ENCODE results near the gene SV2A.

SV2A gene

DNA sequence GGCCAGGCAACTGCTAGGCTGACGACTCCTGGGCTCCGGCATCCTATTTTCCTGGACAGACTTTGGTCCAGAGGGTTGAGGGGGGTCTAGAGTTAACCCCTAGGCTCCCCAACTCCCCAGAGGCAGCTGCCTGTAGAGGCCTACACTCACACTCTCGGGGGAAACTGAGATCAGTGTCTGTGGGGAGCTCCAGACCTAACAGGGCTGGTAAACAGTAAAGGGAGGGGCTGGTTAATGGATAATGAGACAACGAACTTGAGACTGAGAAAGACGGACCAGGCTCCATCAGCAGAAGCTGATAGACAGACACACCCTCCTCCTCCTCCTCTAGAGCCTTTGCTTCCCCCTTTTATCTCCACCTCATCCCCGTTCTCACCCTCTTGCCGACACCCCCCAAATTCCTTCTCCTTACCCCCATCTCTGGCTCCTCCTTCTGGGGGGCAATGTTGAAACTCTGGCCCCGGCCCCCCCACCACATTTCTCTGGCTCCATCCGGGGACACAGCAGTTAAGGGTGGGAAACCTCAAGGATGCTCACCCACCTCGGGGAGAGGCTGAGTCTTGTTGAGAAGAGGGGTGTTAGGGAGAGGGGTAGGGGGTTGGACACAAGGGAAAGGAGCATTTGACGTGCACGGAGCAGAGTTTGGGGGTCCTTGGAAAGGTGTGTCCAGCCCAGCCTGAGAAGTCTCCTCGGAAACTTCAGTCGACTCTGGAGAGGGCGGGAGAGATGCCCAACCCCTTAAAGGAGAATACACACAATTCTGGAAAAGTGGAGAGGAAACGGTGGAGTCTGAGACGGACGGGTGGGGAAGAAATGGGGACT, 18.7 kb upstream of the SV2A start, which contains the start of gene MTMR11:
Gene MTMR11 (minus strand): TSS at position 710 of the 822 bp plus-strand sequence. CDS start 232 bp downstream, at position 478.
- Histone ChIP-seq H4K12ac (ENCODE audit: low read depth, low read length) (peak within 1 kb of the TSS; percentile 55), H3K79me1 (ENCODE audit: low read length) (peaks cover 31% of the 10 kb centered on the region), H4K91ac (ENCODE audit: low read depth, low read length) (peak within 1 kb of the TSS; percentile 95), H2AFZ (ENCODE audit: insufficient read depth, low read length, poor library complexity) (peak within 1 kb of the TSS; percentile 27), H3K4me1 (ENCODE audit: control insufficient read depth in 1 of 2, insufficient read depth in 2 of 2, low read length in 2 of 2) (peaks cover 11 to 23% of the 10 kb centered on the region in 2 experiments), H3K27ac (ENCODE audit: low read depth, low read length) (peak within 1 kb of the TSS; percentile 98), H3K4me3 (ENCODE audit: low read depth, low read length) (peak within 1 kb of the TSS; percentile 80), H2AK5ac (ENCODE audit: low read length) (peak within 1 kb of the TSS; percentile 83), H3K4me2 (ENCODE audit: low read length) (peak within 1 kb of the TSS; percentile 77), H2BK12ac (ENCODE audit: low read length) (peak within 1 kb of the TSS; percentile 78), H2BK5ac (ENCODE audit: low read depth, low read length, poor library complexity) (peak within 1 kb of the TSS; percentile 94), H3K79me2 (ENCODE audit: control insufficient read depth, insufficient read depth, low read length, poor library complexity) (peaks cover 5% of the 10 kb centered on the region), H2BK120ac (ENCODE audit: insufficient read depth, low read length, poor library complexity) (peak within 1 kb of the TSS; percentile 87), H3K4ac (ENCODE audit: low read depth, low read length) (peak within 1 kb of the TSS; percentile 31), H3K14ac (ENCODE audit: low read length) (peak within 1 kb of the TSS; percentile 50), H3K18ac (ENCODE audit: low read length) (peak within 1 kb of the TSS; percentile 27), H3K36me3 (ENCODE audit: control insufficient read depth in 1 of 2, insufficient read depth in 2 of 2, low read length in 2 of 2) (peaks cover 8 to 21% of the 10 kb centered on the region in 2 experiments), H3K9me3 (ENCODE audit: insufficient read depth, low read depth, low read length) (no peaks in the 10 kb centered on the region), H4K8ac (ENCODE audit: low read depth, low read length) (peak within 1 kb of the TSS; percentile 81), H3K23ac (ENCODE audit: low read length) (no peak within 1 kb of the TSS), H3K9ac (ENCODE audit: low read length) (peak within 1 kb of the TSS; percentile 84), H3K27me3 (ENCODE audit: insufficient read depth, low read length) (no peaks in the 10 kb centered on the region)
- no CpG with 5 or more reads among the region's 18 CpGs for WGBS (ENCODE audit: extremely low coverage, insufficient coverage, insufficient read length)
- peak in 1 of 2 donors; percentile 50 for DNase-seq

- Histone ChIP-seq H3K9ac (ENCODE audit: low read length) (no peak overlapping the region), H3K4me2 (ENCODE audit: low read length) (no peak overlapping the region), H4K12ac (ENCODE audit: low read depth, low read length) (no peak overlapping the region), H2AK5ac (ENCODE audit: low read length) (no peak overlapping the region), H2BK12ac (ENCODE audit: low read length) (no peak overlapping the region), H3K9me3 (ENCODE audit: insufficient read depth, low read depth, low read length) (no peaks in the 10 kb centered on the region), H3K36me3 (ENCODE audit: control insufficient read depth in 1 of 2, insufficient read depth in 2 of 2, low read length in 2 of 2) (peaks cover 17 to 38% of the 10 kb centered on the region in 2 experiments), H3K18ac (ENCODE audit: low read length) (no peak overlapping the region), H4K91ac (ENCODE audit: low read depth, low read length) (no peak overlapping the region), H3K79me2 (ENCODE audit: control insufficient read depth, insufficient read depth, low read length, poor library complexity) (peaks cover 5% of the 10 kb centered on the region), H3K27me3 (ENCODE audit: insufficient read depth, low read length) (no peaks in the 10 kb centered on the region), H3K27ac (ENCODE audit: low read depth, low read length) (no peak overlapping the region), H3K4me3 (ENCODE audit: low read depth, low read length) (no peak overlapping the region), H2BK5ac (ENCODE audit: low read depth, low read length, poor library complexity) (no peak overlapping the region), H3K4me1 (ENCODE audit: control insufficient read depth in 1 of 2, insufficient read depth in 2 of 2, low read length in 2 of 2) (peaks cover 11 to 22% of the 10 kb centered on the region in 2 experiments), H3K14ac (ENCODE audit: low read length) (no peak overlapping the region), H3K23ac (ENCODE audit: low read length) (no peak overlapping the region), H2BK120ac (ENCODE audit: insufficient read depth, low read length, poor library complexity) (no peak overlapping the region), H4K8ac (ENCODE audit: low read depth, low read length) (no peak overlapping the region), H2AFZ (ENCODE audit: insufficient read depth, low read length, poor library complexity) (no peak overlapping the region), H3K79me1 (ENCODE audit: low read length) (peaks cover 31% of the 10 kb centered on the region), H3K4ac (ENCODE audit: low read depth, low read length) (no peak overlapping the region)
- DNase-seq = no peak
- WGBS (ENCODE audit: extremely low coverage, insufficient coverage, insufficient read length) = no CpG with 5 or more reads among the region's 2 CpGs
Observed at GRCh38 chr1:149934356-149934755, 16.7 kb upstream of the SV2A start.

GRCh38 chr1:149933208-149933607, 15.6 kb upstream of the SV2A start:
- Histone ChIP-seq H3K4me2 (ENCODE audit: low read length) (no peak overlapping the region), H3K27ac (ENCODE audit: low read depth, low read length) (no peak overlapping the region), H3K9me3 (ENCODE audit: insufficient read depth, low read depth, low read length) (no peaks in the 10 kb centered on the region), H3K27me3 (ENCODE audit: insufficient read depth, low read length) (no peaks in the 10 kb centered on the region), H3K4me1 (ENCODE audit: control insufficient read depth in 1 of 2, insufficient read depth in 2 of 2, low read length in 2 of 2) (peaks cover 11 to 19% of the 10 kb centered on the region in 2 experiments), H3K36me3 (ENCODE audit: control insufficient read depth in 1 of 2, insufficient read depth in 2 of 2, low read length in 2 of 2) (peaks cover 17 to 41% of the 10 kb centered on the region in 2 experiments), H4K8ac (ENCODE audit: low read depth, low read length) (no peak overlapping the region), H3K9ac (ENCODE audit: low read length) (no peak overlapping the region), H2AK5ac (ENCODE audit: low read length) (no peak overlapping the region), H2BK5ac (ENCODE audit: low read depth, low read length, poor library complexity) (no peak overlapping the region), H3K14ac (ENCODE audit: low read length) (no peak overlapping the region), H2AFZ (ENCODE audit: insufficient read depth, low read length, poor library complexity) (no peak overlapping the region), H3K79me2 (ENCODE audit: control insufficient read depth, insufficient read depth, low read length, poor library complexity) (peaks cover 5% of the 10 kb centered on the region), H3K23ac (ENCODE audit: low read length) (no peak overlapping the region), H4K91ac (ENCODE audit: low read depth, low read length) (no peak overlapping the region), H3K4ac (ENCODE audit: low read depth, low read length) (no peak overlapping the region), H2BK120ac (ENCODE audit: insufficient read depth, low read length, poor library complexity) (no peak overlapping the region), H4K12ac (ENCODE audit: low read depth, low read length) (no peak overlapping the region), H2BK12ac (ENCODE audit: low read length) (no peak overlapping the region), H3K18ac (ENCODE audit: low read length) (no peak overlapping the region), H3K79me1 (ENCODE audit: low read length) (peaks cover 23% of the 10 kb centered on the region), H3K4me3 (ENCODE audit: low read depth, low read length) (no peak overlapping the region)
- no peak for DNase-seq
- no CpG with 5 or more reads among the region's 4 CpGs for WGBS (ENCODE audit: extremely low coverage, insufficient coverage, insufficient read length)

GRCh38 chr1:149932474-149932873, 14.8 kb upstream of the SV2A start:
- H3K18ac ChIP-seq (ENCODE audit: low read length) = no peak overlapping the region
- DNase-seq = no peak
- H4K12ac ChIP-seq (ENCODE audit: low read depth, low read length) = no peak overlapping the region
- no peak overlapping the region for H2BK5ac ChIP-seq (ENCODE audit: low read depth, low read length, poor library complexity)
- no peak overlapping the region for H3K9ac ChIP-seq (ENCODE audit: low read length)
- no peak overlapping the region for H2BK12ac ChIP-seq (ENCODE audit: low read length)
- peaks cover 23% of the 10 kb centered on the region for H3K79me1 ChIP-seq (ENCODE audit: low read length)
- H3K4me1 ChIP-seq (ENCODE audit: control insufficient read depth in 1 of 2, insufficient read depth in 2 of 2, low read length in 2 of 2) = peaks cover 6 to 14% of the 10 kb centered on the region in 2 experiments
- H3K27me3 ChIP-seq (ENCODE audit: insufficient read depth, low read length) = no peaks in the 10 kb centered on the region
- H3K14ac ChIP-seq (ENCODE audit: low read length) = no peak overlapping the region
- no peak overlapping the region for H3K27ac ChIP-seq (ENCODE audit: low read depth, low read length)
- H3K4ac ChIP-seq (ENCODE audit: low read depth, low read length) = no peak overlapping the region
- H3K23ac ChIP-seq (ENCODE audit: low read length) = no peak overlapping the region
- H3K4me2 ChIP-seq (ENCODE audit: low read length) = no peak overlapping the region
- no peak overlapping the region for H4K91ac ChIP-seq (ENCODE audit: low read depth, low read length)
- H3K9me3 ChIP-seq (ENCODE audit: insufficient read depth, low read depth, low read length) = no peaks in the 10 kb centered on the region
- H2AFZ ChIP-seq (ENCODE audit: insufficient read depth, low read length, poor library complexity) = no peak overlapping the region
- H3K36me3 ChIP-seq (ENCODE audit: control insufficient read depth in 1 of 2, insufficient read depth in 2 of 2, low read length in 2 of 2) = peaks cover 17 to 41% of the 10 kb centered on the region in 2 experiments
- no peak overlapping the region for H4K8ac ChIP-seq (ENCODE audit: low read depth, low read length)
- WGBS (ENCODE audit: extremely low coverage, insufficient coverage, insufficient read length) = no CpG with 5 or more reads among the region's 8 CpGs
- no peak overlapping the region for H3K4me3 ChIP-seq (ENCODE audit: low read depth, low read length)
- H2AK5ac ChIP-seq (ENCODE audit: low read length) = no peak overlapping the region
- peaks cover 5% of the 10 kb centered on the region for H3K79me2 ChIP-seq (ENCODE audit: control insufficient read depth, insufficient read depth, low read length, poor library complexity)
- H2BK120ac ChIP-seq (ENCODE audit: insufficient read depth, low read length, poor library complexity) = no peak overlapping the region
